Measurements from ENCODE around the gene MCM9.

GRCh38 chr6:118935331-118935668 is 341 bp upstream of the MCM9 start:
- TF ChIP-seq KLF6 (CRISPR knock-in tag; IDR thresholded peaks at IDR 0.05) (no peak), SMC3 (IDR thresholded peaks at IDR 0.05; ENCODE audit: low read length) (no peak), CEBPZ (IDR thresholded peaks at IDR 0.05; ENCODE audit: low read length) (no peak), MAZ (IDR thresholded peaks at IDR 0.05; ENCODE audit: borderline replicate concordance, low read depth, low read length) (no peak), MAZ (CRISPR knock-in tag; IDR thresholded peaks at IDR 0.05; ENCODE audit: low read depth) (no peak), EZH2 (conservative IDR thresholded peaks at IDR 0.05; ENCODE audit: low read depth, low read length) (no peak), GATAD1 (CRISPR knock-in tag; IDR thresholded peaks at IDR 0.05) (no peak), TAF1 (CRISPR knock-in tag; IDR thresholded peaks at IDR 0.05) (no peak), ZSCAN9 (CRISPR knock-in tag; IDR thresholded peaks at IDR 0.05; ENCODE audit: borderline replicate concordance) (no peak), ZNF615 (CRISPR knock-in tag; IDR thresholded peaks at IDR 0.05; ENCODE audit: borderline replicate concordance) (no peak), ZNF501 (CRISPR knock-in tag; IDR thresholded peaks at IDR 0.05) (no peak), BRCA1 (CRISPR knock-in tag; IDR thresholded peaks at IDR 0.05) (no peak), SUZ12 (IDR thresholded peaks at IDR 0.05; ENCODE audit: low read depth, low read length) (no peak), YY1 (IDR thresholded peaks at IDR 0.05; ENCODE audit: insufficient read depth, insufficient replicate concordance, low read depth, low read length) (no peak)
